Cardiac muscle cell (in vitro differentiated cells and primary cell): ENCODE measurements around the gene XPNPEP2. TPM values are rescaled to one million over a fixed set of nuclear protein-coding genes. Genes with fewer than 3 reads are reported as not detected.

Source experiments
- DNase-seq, 2 donors: peaks; one replicate each; pipeline versions ENCODE4 v3.0.0 to v3.0.0-alpha.2; 2010 to 2017; ENCODE audit warnings: low read depth in 1 of 2, low spot score in 1 of 2
- H3K27ac ChIP-seq: fragments of 200-600 bp; sonication (generic); 2 replicates; pipeline ENCODE4 v1.5.1; 2016
- H3K27me3 ChIP-seq: fragments of 200-600 bp; sonication (generic); 2 replicates; pipeline ENCODE4 v1.6.0; 2016; ENCODE audit warnings: control low read depth
- H3K36me3 ChIP-seq: fragments of 200-600 bp; sonication (generic); 2 replicates; pipeline ENCODE4 v1.5.1; 2016; ENCODE audit warnings: control low read depth
- H3K4me1 ChIP-seq: fragments of 200-600 bp; sonication (generic); 2 replicates; pipeline ENCODE4 v1.8.1; 2017; ENCODE audit warnings: low read depth, mild to moderate bottlenecking, mixed run types
- H3K4me3 ChIP-seq: fragments of 200-600 bp; sonication (generic); 2 replicates; pipeline ENCODE4 v1.5.1; 2016; ENCODE audit warnings: mild to moderate bottlenecking
- H3K9me3 ChIP-seq: fragments of 200-600 bp; sonication (generic); 2 replicates; pipeline ENCODE4 v1.5.1; 2017; ENCODE audit warnings: low read depth, mild to moderate bottlenecking, control low read depth
- CTCF ChIP-seq: IDR thresholded peaks from 2 replicates; pipeline ENCODE4 v1.5.1; 2012; ENCODE audit warnings: low read depth, mild to moderate bottlenecking, low read length
- polyA plus RNA-seq: library from polyadenylated mRNA; unstranded; fragments of >200 nt; fragmentation: Nextera tagmentation; extraction: Ambion mirVana; gene quantifications from 2 replicates; pipeline ENCODE4 v1.2.1, GENCODE V29; 2016
- total RNA-seq: library from RNA; depleted of rRNA; stranded (reverse); fragments of >200 nt; gene quantifications from 2 replicates; pipeline ENCODE4 v1.2.3, GENCODE V29; 2016

The XPNPEP2 gene
- total and polyA plus RNA-seq, 2 experiments from 2014 or later: not detected

GRCh38 chrX:129790808-129791207 is 52.0 kb downstream of the XPNPEP2 start:
- DNase-seq: no peak
- H3K27me3 ChIP-seq: no peaks in the 10 kb centered on the region
- H3K9me3 ChIP-seq: no peaks in the 10 kb centered on the region
- H3K4me3 ChIP-seq: no peak overlapping the region
- no peak overlapping the region for H3K27ac ChIP-seq
- no peaks in the 10 kb centered on the region for H3K4me1 ChIP-seq
- H3K36me3 ChIP-seq: no peaks in the 10 kb centered on the region
- no peak for TF ChIP-seq CTCF

GRCh38 chrX:129791336-129791735 is 52.6 kb downstream of the XPNPEP2 start:
- H3K36me3 ChIP-seq: no peaks in the 10 kb centered on the region
- DNase-seq: no peak
- no peak for TF ChIP-seq CTCF
- no peak overlapping the region for H3K27ac ChIP-seq
- no peak overlapping the region for H3K4me3 ChIP-seq
- no peaks in the 10 kb centered on the region for H3K4me1 ChIP-seq
- no peaks in the 10 kb centered on the region for H3K9me3 ChIP-seq
- no peaks in the 10 kb centered on the region for H3K27me3 ChIP-seq

- Histone ChIP-seq H3K27me3 (no peaks in the 10 kb centered on the region), H3K4me3 (no peak overlapping the region), H3K4me1 (no peaks in the 10 kb centered on the region), H3K27ac (no peak overlapping the region), H3K9me3 (no peaks in the 10 kb centered on the region), H3K36me3 (no peaks in the 10 kb centered on the region)
- DNase-seq: no peak
- TF ChIP-seq CTCF: no peak
Measured at GRCh38 chrX:129791961-129792570, 53.3 kb downstream of the XPNPEP2 start.

- H3K27ac ChIP-seq: no peak overlapping the region
- DNase-seq: no peak
- no peaks in the 10 kb centered on the region for H3K27me3 ChIP-seq
- H3K36me3 ChIP-seq: no peaks in the 10 kb centered on the region
- H3K4me3 ChIP-seq: no peak overlapping the region
- no peaks in the 10 kb centered on the region for H3K9me3 ChIP-seq
- H3K4me1 ChIP-seq: no peaks in the 10 kb centered on the region
- TF ChIP-seq CTCF: no peak
Measured at GRCh38 chrX:129792586-129793291, 54.0 kb downstream of the XPNPEP2 start.

- no peak for TF ChIP-seq CTCF
- DNase-seq: no peak
- Histone ChIP-seq H3K36me3 (no peaks in the 10 kb centered on the region), H3K27ac (no peak overlapping the region), H3K27me3 (no peaks in the 10 kb centered on the region), H3K9me3 (no peaks in the 10 kb centered on the region), H3K4me3 (no peak overlapping the region), H3K4me1 (no peaks in the 10 kb centered on the region)
Measured at GRCh38 chrX:129793604-129794191, 54.9 kb downstream of the XPNPEP2 start.
